HUES64 (cell line): Measurements from ENCODE around the gene BCAR1.
"Not testable (repeated sequence)": the region's sequence is repeated elsewhere in the genome, so short reads cannot be mapped to it uniquely, and the experiment has no call there.

Source experiments
- H3K27ac ChIP-seq: 2 replicates; pipeline ENCODE4 v1.7.0; 2013; ENCODE audit warnings: low read depth, low read length, inconsistent platforms
- H3K27me3 ChIP-seq: 2 replicates; pipeline ENCODE4 v1.6.1; 2013; ENCODE audit warnings: mild to moderate bottlenecking, low read length; ENCODE audit not compliant: insufficient read depth
- H3K36me3 ChIP-seq: 2 replicates; pipeline ENCODE4 v1.6.1; 2013; ENCODE audit warnings: mild to moderate bottlenecking, low read length; ENCODE audit not compliant: insufficient read depth
- H3K4me1 ChIP-seq: 2 replicates; pipeline ENCODE4 v1.6.1; 2013; ENCODE audit warnings: mild to moderate bottlenecking, low read length, moderate library complexity; ENCODE audit not compliant: insufficient read depth
- H3K4me3 ChIP-seq: 2 replicates; pipeline ENCODE4 v1.5.1; 2013; ENCODE audit warnings: mild to moderate bottlenecking, low read length, moderate library complexity
- H3K9ac ChIP-seq: 2 replicates; pipeline ENCODE4 v1.6.1; 2013; ENCODE audit warnings: mild to moderate bottlenecking, low read depth, low read length
- H3K9me3 ChIP-seq: 2 replicates; pipeline ENCODE4 v1.6.1; 2013; ENCODE audit warnings: low read depth, low read length; ENCODE audit not compliant: insufficient read depth
- WGBS: fragments of 150-250, 120-280 bp; methylation state at CpG from one replicate; pipeline ENCODE4 v1.1.7; 2013; ENCODE audit warnings: missing lambda C conversion rate; 5-methylcytosine and 5-hydroxymethylcytosine counted together

BCAR1 gene

DNA sequence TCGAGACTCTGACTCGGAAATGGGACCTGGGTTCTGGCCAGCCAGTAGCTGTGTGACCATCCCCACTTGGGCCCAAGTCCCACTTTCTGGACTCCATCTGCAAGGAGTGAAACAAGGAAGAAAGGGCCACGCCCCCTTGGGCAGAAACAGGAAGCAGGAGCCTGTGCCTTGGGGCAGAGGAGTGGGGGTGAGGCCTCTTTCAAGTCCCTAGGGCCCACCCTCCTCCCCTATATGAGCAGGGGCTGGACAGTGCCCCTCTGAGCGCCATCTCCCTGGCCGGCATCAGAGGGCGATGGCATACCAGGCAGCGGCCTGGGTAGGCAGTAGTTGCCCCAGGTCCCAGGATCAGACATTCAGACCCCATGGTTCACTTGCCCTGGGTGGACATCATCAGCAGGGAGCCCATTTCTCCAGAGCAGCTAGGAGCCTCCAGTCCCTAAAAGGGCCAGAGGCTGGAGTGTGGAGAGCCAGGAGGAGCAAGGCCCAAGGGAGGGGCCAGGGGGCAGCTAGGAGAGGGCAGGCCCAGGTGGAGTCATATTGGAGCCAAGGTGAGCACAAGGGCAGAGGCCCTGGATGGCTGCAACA lies 7.1 kb downstream of the BCAR1 start:
- peaks cover 38% of the 10 kb centered on the region for H3K36me3 ChIP-seq
- H3K4me1 ChIP-seq = peaks cover 40% of the 10 kb centered on the region
- H3K9ac ChIP-seq = peak overlapping the region; percentile 76
- no peaks in the 10 kb centered on the region for H3K27me3 ChIP-seq
- no peaks in the 10 kb centered on the region for H3K9me3 ChIP-seq
- WGBS = 94% methylated on average over 7 of the region's 7 CpGs
- peak overlapping the region; percentile 86 for H3K27ac ChIP-seq
- no peak overlapping the region for H3K4me3 ChIP-seq

DNA sequence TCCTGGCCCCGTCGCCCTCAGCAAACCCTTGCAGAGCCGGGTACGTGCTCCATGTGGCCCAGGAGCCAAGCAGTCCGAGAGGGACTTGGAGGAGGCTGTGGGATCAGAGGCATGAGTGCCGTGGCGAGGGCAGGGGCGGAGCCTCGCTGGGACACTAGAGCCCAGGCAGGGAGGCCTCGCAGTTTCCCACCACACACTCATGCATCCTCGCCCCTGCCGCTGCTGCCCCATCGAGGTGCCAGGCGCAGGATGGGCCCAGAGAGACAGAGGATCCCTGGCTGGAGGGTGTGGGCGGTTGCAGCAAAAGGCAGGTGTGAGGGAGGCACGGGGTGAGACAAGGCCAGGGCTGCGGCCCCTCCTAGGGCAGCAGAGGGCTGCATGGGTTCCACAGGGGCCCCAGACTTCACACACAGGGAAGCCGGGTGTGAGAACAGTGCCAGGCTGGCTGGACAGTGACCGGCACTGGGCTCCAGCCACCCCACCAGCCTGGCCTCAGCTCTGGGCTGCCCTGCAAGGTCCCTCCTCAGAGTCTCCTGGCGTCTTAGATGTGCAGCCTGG lies 7.7 kb downstream of the BCAR1 start:
- no peak overlapping the region for H3K4me3 ChIP-seq
- no peaks in the 10 kb centered on the region for H3K9me3 ChIP-seq
- H3K36me3 ChIP-seq = peaks cover 41% of the 10 kb centered on the region
- H3K9ac ChIP-seq = no peak overlapping the region; the same call in 1 of the 2 replicates
- H3K4me1 ChIP-seq = peaks cover 37% of the 10 kb centered on the region
- no peaks in the 10 kb centered on the region for H3K27me3 ChIP-seq
- H3K27ac ChIP-seq = peak overlapping the region; percentile 86
- WGBS = 91% methylated on average over 20 of the region's 20 CpGs

DNA sequence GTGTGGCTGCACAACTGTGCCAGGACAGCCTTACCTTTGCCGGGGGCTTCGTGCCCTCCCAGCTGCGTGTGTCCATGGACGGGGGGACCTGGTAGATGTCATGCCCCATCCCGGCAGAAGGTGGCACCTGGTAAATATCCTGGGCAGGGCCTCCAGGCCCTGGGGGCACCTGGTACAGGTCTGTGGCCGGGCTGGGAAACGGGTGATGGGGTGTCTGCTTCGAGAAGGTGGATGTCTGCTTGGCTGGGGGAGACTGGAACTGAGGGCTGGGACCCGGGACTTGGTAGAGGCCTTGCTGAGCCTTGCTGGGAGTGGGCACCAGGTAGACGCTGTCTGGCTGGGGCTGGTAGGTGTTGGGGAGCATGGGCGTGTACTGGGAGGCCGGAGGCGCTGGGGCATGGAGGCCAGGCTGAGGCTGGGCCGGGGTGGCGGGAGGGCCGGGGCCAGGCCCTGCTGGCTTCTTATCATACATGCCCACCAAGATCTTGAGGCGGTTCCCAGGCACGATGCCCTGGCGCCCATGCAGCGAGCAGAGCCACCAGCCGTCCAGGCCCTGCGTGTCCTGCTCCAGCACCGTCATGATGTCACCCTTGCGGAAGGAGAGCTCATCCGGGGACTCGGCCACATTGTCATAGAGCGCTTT lies 8.9 kb downstream of the BCAR1 start:
- not testable (repeated sequence) for H3K27ac ChIP-seq, H3K9ac ChIP-seq, H3K4me3 ChIP-seq, H3K27me3 ChIP-seq, H3K9me3 ChIP-seq
- H3K36me3 ChIP-seq = peaks cover 40% of the 10 kb centered on the region
- whole genome bisulfite sequencing = 96% methylated on average over 27 of the region's 27 CpGs
- H3K4me1 ChIP-seq = peaks cover 33% of the 10 kb centered on the region

DNA sequence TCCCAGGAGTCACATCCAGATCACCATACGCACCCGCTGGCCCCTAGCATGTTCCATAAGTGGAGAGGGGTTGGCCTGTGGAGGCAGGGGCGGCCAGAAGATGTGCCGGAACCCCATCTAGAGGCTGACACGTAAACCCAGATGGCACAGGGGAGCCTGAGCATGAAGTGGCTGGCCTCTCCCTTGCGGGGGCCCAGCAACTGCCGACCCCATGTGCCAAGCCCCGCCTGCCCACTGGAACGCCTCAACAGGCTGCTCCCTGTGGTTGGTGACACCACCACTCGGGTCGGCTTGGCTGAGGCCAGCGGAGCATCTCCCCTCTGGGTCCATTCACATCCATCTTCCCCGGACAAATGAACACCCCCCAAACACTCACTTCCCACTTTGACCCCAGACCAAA lies 9.5 kb downstream of the BCAR1 start:
- Histone ChIP-seq H3K4me1 (peaks cover 33% of the 10 kb centered on the region), H3K9ac (no peak overlapping the region), H3K4me3 (no peak overlapping the region), H3K27ac (no peak overlapping the region), H3K36me3 (peaks cover 43% of the 10 kb centered on the region), H3K27me3 (no peaks in the 10 kb centered on the region), H3K9me3 (no peaks in the 10 kb centered on the region)
- WGBS = 96% methylated on average over 13 of the region's 13 CpGs

DNA sequence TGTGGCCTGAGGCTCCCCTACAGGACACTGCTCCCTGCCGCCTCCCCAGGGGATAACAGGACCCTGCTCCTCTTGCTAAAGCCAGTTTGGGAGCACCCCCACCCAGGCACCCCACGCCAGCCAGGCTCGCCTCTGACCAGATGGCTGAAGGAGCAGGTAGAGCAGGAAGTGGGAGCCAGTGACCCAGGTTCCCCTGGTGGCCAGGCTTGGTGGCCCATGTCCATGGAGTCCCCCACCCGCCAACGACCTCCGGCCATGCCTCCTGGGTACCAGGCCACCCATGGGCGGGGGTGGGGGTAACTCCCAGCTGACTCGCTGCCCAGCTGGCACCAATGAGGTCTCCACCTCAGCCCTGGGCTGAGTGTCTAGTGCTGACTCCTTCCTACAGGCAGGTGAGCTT lies 10.0 kb downstream of the BCAR1 start:
- Histone ChIP-seq H3K4me1 (peaks cover 28% of the 10 kb centered on the region), H3K4me3 (no peak overlapping the region), H3K9me3 (no peaks in the 10 kb centered on the region), H3K9ac (no peak overlapping the region), H3K36me3 (peaks cover 48% of the 10 kb centered on the region), H3K27ac (no peak overlapping the region), H3K27me3 (no peaks in the 10 kb centered on the region)
- WGBS = 84% methylated on average over 8 of the region's 8 CpGs

DNA sequence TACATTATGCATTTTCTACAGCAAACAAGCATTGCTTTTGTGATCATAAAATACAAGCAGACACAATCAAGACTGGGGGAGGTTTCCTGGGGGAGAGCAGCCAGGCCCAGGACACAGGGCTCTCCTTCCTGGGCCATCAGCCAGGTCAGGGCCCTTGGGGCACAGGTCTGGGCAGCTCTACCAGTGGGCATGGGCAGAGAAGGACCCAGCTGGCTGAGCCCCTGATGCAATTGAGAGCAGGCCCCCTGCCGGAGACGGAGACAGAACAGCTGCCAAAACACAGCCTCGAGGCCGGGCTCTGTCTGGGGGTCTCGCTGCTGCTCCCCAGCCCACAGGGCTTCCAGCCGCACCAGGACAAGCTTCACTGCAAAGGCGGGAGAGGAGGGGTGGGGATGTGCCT lies 10.8 kb downstream of the BCAR1 start:
- H3K9ac ChIP-seq, H3K9me3 ChIP-seq, H3K4me3 ChIP-seq, H3K27me3 ChIP-seq, H3K27ac ChIP-seq: not testable (repeated sequence)
- 96% methylated on average over 7 of the region's 7 CpGs for WGBS
- Histone ChIP-seq H3K36me3 (peaks cover 56% of the 10 kb centered on the region), H3K4me1 (peaks cover 21% of the 10 kb centered on the region)

DNA sequence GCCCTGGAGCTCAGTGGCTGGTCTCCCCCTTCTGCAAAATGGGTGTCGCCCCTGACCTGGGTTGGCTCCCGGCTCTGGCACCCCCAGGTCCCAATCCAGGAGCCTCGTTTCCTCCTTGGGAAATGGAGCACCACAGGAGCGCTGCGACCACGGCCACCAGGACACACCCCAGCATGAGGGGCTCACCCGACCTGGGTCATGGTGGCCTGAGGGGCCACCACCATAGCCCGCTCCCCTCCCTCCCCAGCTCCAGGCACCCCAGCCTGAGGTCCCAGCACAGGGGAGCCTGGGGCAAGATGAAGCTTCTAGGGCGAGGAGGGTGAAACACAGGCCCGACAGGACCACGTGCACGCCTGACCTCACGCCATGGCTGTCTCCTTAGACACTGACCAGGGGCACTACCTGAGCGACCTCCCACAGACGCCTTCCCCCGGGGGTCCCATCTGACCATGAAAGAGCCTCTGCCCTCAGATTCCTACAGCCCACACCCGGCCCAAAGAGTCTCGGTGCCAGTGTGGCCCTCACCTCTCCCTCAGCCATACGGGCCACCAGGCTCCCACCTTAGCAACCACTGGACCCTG lies 11.8 kb downstream of the BCAR1 start:
- Histone ChIP-seq H3K36me3 (peaks cover 65% of the 10 kb centered on the region), H3K4me1 (peaks cover 10% of the 10 kb centered on the region), H3K9ac (0 out of 2 replicates have a peak overlapping the region, but pooled peaks have one; percentile 46), H3K4me3 (no peak overlapping the region), H3K27ac (peak overlapping the region; percentile 71; the same call in 1 of the 2 replicates), H3K9me3 (no peaks in the 10 kb centered on the region), H3K27me3 (no peaks in the 10 kb centered on the region)
- 93% methylated on average over 19 of the region's 19 CpGs for WGBS

DNA sequence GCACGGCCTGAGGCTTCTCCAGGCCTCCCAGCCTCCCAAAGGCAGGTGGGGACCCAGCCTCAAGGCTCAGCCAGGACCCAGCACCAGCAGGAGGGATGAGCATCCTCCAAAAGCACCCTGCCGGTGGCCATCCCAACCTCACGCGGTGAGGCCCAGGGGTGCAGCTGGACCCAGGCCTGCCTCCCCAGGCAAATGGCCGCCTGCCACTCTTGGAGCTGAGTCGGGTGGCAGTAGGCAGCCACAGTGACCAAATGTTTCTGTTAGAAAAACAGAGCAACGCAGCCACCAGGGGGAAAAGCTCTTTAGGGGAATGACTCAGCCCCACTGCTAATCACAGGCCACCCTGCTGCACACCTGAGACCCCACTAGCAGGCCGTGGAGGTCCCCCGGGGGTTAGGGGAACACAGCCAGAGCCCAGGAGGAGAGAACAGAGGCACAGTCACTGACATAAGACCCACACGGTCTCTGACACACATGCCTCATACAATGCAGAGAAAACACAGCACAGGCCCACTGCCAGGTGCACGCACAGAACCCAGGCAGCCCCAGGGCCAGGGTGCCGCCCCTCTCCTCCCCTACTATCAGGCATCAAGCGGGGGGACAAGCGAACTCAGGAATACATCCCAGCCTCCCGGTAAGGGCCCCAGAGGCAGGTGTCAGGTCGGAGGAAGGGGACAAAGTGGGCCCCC lies 12.4 kb downstream of the BCAR1 start:
- H3K27me3 ChIP-seq = no peaks in the 10 kb centered on the region
- peaks cover 5% of the 10 kb centered on the region; the same call in 1 of the 2 replicates for H3K4me1 ChIP-seq
- 87% methylated on average over 16 of the region's 16 CpGs for WGBS
- H3K27ac ChIP-seq = peak overlapping the region; percentile 71
- 0 out of 2 replicates have a peak overlapping the region, but pooled peaks have one; percentile 46 for H3K9ac ChIP-seq
- H3K9me3 ChIP-seq = no peaks in the 10 kb centered on the region
- H3K36me3 ChIP-seq = peaks cover 68% of the 10 kb centered on the region
- no peak overlapping the region for H3K4me3 ChIP-seq

DNA sequence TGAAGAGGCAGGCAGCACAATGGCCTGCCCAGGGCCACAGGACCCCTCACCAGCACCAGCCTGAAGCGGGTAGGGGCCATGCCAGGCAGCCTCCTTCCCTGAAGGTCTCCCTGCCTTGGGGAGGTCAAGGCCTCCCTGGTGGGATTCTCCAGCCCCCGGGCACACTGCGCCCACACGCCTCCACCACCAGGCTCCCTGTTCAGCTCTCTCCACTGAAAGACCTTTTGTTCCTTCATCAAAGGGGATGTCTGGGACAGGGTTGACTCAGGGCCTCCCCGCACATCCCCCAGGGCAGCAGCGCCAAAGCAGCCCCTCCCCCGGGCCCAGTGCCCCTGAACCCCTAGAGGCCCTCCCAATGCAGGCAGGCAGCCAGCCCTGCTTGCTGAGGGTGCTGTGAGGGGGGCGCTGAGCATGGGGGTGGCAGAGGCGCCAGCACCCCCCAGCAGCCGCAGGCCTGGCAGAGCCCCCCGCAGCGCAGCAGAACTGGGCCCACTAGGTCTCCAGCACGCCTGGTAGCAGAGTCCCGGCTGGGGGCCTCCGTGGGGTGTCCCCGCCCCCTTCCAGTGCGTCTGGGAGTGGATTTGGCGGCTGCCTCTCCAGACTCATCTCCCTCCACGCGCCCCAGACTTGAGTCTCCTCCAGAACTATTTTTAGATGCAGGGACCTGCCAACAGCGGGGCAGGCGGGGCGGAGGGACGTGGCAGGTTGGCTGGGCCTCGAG lies 13.1 kb downstream of the BCAR1 start:
- H3K36me3 ChIP-seq = peaks cover 73% of the 10 kb centered on the region
- H3K27ac ChIP-seq = peak overlapping the region; percentile 71
- 0 out of 2 replicates have a peak overlapping the region, but pooled peaks have one; percentile 46 for H3K9ac ChIP-seq
- H3K4me1 ChIP-seq = peaks cover 4% of the 10 kb centered on the region; the same call in 1 of the 2 replicates
- no peaks in the 10 kb centered on the region for H3K9me3 ChIP-seq
- no peaks in the 10 kb centered on the region for H3K27me3 ChIP-seq
- 87% methylated on average over 25 of the region's 25 CpGs for WGBS
- no peak overlapping the region for H3K4me3 ChIP-seq

DNA sequence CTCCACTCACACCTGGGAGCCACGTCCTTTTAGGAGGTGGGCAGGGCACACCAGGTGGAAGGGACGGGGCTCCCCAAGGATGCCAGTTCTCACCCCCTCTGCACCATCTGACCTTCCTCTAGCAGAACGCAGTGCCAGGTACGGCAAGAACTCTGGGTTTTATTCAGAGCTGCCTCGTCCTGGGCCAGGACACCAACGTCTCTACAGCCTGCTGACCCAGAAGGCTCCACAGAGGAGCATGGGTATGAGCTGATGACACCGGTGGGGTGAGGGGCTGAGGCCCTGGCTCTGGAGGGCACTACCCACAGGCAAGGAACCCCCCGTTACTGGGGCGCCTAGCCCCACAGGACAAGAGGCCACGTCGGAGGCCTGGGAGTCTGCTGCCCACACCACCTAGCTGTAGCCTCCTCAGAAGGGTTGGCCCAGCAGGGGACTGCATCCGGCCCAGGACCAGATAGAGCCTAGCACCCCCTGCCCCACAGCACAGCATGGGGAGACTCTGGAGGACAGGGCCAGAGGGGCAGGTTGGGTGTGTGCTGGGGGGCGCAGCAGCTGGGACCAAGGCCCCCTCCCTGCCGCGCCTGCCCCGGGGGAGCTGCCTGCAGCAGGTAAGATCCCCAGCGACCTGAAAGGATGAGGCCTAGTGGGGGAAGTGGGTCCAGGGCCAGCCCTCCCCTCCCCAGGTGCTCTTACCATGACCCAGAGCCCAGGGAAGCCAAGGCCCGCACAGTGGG lies 13.9 kb downstream of the BCAR1 start:
- no peaks in the 10 kb centered on the region for H3K9me3 ChIP-seq
- H3K4me3 ChIP-seq = no peak overlapping the region
- no peaks in the 10 kb centered on the region for H3K27me3 ChIP-seq
- peaks cover 4% of the 10 kb centered on the region; the same call in 1 of the 2 replicates for H3K4me1 ChIP-seq
- peak overlapping the region; percentile 71; the same call in 1 of the 2 replicates for H3K27ac ChIP-seq
- 0 out of 2 replicates have a peak overlapping the region, but pooled peaks have one; percentile 19 for H3K9ac ChIP-seq
- WGBS = 93% methylated on average over 18 of the region's 18 CpGs
- H3K36me3 ChIP-seq = peaks cover 75% of the 10 kb centered on the region
